Adrenal gland (tissue), 5 donors: ENCODE results near the gene ELOB.

Experiments
- POLR2A ChIP-seq, 2 donors: fragments of 450-650 bp; IDR thresholded peaks; one replicate each; pipeline ENCODE4 v1.6.1; 2017; ENCODE audit warnings: antibody characterized with exemption in 2 of 2, mild to moderate bottlenecking in 2 of 2, moderate library complexity in 1 of 2
- TF ChIP-seq, protein P1 (sequence below), 6 experiments: fragments of 450-650 bp in 4 of 6; fragments of 200-600 bp in 2 of 6; sonication (generic) in 1 of 6; IDR thresholded peaks; 1 replicate in 5 of 6; 2 replicates in 1 of 6; pipeline versions ENCODE4 v1.5.1 to v1.8.0; 2016 to 2021; ENCODE audit warnings: antibody characterized with exemption in 6 of 6, mild to moderate bottlenecking in 2 of 6, moderate library complexity in 1 of 6
- donor health status: DM: no; HTN: no; CAD: no.

DNA sequence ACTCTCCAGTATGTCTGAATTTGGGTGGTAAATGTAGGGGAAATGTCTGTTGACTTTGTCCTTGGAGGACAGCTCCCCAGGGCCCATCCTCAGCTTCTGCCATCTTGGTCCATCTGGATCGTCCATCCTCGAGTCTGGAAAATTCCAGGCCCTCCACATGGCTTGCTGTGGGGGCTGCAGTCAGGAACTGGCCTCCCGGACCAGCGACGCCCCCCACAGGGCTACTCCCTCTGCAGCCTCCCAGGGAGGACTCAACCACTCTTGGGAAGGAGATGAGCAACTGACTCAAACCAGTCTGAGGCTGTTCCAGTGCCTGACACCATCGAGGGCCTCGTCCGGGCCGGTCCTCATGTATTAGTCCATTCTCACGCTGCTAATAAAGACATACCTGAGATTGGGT lies 47.5 kb upstream of the ELOB start:
- TF ChIP-seq, protein P1, sequence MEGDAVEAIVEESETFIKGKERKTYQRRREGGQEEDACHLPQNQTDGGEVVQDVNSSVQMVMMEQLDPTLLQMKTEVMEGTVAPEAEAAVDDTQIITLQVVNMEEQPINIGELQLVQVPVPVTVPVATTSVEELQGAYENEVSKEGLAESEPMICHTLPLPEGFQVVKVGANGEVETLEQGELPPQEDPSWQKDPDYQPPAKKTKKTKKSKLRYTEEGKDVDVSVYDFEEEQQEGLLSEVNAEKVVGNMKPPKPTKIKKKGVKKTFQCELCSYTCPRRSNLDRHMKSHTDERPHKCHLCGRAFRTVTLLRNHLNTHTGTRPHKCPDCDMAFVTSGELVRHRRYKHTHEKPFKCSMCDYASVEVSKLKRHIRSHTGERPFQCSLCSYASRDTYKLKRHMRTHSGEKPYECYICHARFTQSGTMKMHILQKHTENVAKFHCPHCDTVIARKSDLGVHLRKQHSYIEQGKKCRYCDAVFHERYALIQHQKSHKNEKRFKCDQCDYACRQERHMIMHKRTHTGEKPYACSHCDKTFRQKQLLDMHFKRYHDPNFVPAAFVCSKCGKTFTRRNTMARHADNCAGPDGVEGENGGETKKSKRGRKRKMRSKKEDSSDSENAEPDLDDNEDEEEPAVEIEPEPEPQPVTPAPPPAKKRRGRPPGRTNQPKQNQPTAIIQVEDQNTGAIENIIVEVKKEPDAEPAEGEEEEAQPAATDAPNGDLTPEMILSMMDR (IDR thresholded peaks at IDR 0.05): no peak
- no peak for TF ChIP-seq POLR2A (IDR thresholded peaks at IDR 0.05)
